HL-60/S4 (cell line): ENCODE data around the gene HOXB6.

Experiments used
- in situ Hi-C: fragments of 300-500 bp; cut with MboI; formaldehyde crosslinking; loops from 2 replicates; pipeline ENCODE4 v1.14.3; 2022; ENCODE audit warnings: low sequenced_read_pairs

The HOXB6 gene

DNA sequence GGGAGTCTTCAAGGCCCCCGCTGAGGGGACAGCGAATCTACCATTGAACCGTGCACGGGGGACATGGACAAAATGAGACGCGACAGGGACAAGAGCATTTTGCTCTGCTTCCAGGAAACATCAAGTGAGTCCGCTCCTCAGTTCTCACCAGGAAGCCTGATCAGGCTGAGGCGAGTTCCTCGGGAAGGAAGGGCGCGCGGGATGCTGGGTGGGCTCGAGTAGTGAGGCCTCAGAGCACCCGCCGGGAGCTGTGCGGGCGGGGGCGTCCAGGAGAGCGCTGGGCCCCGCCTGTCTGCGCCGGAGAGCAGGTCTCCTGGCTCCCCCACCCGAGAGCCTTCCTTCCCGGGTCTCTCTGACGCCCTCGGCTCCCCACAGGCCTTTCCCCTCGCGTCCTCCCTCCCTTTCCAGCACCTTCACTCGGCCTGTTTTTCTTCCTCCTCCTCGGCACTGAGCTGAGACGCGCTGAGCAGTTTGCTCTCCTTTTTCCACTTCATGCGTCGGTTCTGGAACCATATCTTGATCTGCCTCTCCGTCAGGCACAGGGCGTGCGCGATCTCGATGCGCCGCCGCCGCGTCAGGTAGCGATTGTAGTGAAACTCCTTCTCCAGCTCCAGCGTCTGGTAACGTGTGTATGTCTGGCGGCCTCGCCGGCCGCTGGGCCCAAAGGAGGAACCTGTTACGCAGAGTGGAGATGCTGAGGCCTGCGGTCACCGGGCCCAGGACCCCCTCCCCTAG is 8.6 kb downstream of the HOXB6 start:
- in situ Hi-C loops = no loop called here

DNA sequence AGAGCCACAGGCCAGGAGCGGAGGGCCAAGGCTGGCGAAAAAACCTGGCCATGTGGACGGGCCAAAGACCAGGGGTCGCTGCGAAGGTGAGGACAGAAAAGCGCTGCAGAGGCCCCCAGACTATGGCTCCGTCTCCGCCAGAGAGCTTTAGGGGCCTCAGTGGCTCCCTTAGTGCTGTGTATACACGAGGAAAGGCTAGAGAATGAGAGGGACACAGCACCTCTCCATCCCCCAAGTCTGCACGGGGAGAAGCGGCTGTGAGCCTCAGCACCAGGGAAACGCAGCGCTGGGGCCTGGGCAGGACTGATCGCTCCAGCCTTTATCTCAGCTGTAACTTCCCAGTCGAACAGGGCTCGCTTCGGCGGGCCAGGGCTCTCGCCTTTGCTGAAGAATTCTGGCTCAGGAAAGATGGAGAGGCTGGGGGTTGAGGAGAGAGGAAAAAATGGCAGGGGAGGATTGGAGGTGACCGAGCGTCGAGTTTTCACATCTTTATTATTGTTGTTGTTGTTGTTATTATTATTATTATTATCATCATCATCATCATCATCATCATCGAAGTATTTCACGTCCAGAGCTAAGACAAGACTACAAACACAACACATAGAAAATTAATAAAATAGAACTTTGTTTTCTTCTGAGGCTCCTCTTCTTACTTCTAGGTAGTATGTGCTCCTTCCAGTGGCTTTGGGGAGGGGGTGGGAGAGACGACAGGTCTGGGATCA is 9.3 kb downstream of the HOXB6 start:
- in situ Hi-C loops = no loop called here

DNA sequence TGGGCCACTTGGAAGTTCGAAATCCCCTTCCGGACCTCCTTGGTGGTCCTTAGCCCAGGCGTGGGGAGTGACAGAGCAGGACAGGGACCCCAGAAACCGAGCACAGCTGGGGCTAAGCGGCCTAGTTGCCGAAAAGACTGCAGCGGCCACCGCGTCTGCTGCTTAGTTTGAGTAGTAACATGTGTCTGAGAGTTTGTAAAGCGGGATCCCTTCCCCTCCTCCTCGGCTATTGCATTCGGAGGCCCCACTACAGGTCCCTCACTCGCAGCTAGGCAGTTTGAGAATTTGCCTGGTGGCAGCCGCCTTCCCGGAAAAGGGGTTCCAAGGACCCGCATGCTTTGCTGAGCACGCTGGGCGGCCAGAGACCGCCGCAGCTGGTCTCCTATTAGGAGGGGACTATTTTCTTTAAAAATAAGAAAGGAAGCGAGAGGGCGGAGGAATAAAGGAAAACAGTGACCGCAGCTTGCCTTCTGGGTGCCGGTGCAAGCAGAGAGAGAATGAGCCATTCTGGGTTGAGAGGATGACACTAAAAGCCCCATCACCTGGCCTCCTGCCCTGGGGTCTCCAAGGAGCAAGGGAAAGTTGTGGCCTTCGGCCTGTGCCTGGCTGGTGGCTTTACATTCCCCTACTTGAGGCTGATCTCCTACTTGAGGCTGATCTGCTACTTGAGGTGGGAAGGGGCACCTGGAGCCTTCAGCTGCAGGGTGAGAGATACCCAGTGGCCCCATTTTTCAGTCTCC is 10.1 kb downstream of the HOXB6 start:
- in situ Hi-C loops = no loop called here

DNA sequence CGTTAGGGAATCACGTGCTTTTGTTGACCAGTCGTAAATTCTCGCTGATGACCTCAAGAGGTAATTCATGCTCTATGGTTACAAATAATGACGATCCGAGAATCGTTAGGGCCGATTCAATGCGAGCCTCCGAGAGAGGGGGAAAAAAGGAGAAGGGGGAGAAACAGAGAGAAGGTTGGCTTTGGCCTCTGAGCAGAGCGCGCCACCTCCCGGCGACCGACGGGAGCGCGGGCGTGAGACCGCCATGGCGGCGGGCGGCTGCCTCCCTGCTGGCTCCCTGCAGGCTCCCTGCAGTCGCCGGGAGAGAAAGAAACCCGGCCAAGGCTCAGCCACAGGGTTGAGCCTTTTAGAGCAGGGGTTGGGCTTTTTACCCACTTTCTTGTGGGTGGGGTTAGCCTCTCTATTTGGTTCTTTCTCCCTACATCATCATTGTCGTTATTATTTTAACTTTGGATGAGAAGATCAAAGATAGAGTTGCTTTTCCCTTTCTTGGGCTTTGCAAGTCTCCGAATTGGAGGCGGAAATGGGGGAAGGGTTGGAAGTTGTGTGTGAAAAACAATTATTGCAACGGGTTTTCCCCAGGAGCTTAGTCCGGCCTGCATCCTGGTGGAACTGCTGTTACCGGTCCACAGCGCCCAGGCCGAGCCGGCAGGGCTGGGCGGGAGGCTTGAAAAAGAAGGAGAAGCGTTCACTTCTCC is 10.8 kb downstream of the HOXB6 start:
- in situ Hi-C loops = no loop called here

DNA sequence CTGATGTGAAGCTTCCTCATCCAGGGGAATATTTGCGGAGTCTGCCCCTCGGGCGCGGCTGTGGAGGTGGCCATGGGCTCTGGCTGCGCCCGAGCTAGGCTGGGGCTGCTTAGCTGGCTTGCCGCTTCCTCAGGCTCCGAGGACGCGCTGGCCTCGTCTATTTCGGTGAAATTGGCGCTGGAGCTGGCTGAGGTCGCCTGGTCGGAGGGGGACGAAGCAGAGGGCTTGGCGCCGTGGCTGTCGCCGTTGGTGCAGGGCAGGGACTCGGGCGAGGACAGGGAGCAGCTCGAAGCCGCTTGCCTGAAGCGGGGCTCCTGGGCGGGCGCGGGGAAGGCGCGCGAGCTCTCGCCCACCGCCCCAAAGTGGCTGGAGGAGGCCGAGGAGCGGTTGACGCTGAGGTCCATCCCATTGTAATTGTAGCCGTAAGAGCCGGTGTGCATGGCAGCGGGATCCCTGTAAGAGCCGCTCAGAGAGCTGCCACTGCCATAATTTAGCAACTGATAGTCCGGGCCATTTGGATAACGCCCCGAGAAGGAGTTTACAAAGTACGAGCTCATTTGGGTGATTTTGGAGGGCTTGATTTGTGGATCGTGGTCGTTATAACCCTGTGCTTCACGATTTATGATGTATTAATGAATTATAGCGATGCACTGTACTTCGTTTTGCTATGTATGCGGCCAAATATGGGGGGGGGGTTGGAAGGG is 11.5 kb downstream of the HOXB6 start, which contains the start of gene HOXB5:
TSS of gene HOXB5 (minus strand) at position 654 of the 704 bp plus-strand sequence. CDS start at position 557, 97 bp downstream.
- in situ Hi-C loops = no loop called here

DNA sequence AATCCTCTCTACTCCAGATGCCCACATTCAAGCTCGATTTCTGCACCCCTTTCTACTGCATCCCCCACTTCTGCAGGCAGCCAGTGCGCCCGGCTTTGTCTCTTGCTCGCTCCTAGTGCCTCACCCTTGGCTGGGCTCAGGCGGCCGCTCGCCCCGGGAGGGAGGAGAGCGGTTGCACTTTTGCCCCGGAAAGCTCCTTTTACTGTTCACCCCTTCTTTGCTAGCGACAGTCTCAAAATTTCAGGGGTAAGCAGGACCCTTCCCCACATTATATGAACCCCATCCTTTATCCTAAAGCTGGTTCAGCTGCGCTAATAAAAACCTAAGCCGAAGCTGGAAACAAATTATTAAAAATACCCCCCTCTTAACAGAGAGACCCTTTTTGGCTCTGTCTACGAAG is 12.2 kb downstream of the HOXB6 start:
- in situ Hi-C loops = no loop called here

DNA sequence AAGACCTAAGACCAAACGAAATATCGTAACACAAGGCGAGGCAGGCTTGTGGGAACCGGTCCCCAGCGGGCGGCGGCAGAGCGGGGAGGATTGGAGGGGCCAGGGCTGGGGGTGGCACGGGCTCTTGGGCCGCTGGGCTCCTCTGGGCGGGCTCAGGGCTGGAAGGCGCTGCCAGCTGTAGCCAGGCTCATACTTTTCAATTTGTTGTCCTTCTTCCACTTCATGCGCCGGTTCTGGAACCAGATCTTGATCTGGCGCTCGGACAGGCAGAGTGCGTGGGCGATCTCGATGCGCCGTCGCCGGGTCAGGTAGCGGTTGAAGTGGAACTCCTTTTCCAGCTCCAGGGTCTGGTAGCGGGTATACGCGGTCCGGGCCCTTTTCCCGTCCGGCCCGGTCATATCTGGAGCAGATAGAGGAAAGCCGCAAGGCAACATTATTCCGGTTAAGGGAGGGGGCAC is 12.7 kb downstream of the HOXB6 start:
- in situ Hi-C loops = no loop called here

DNA sequence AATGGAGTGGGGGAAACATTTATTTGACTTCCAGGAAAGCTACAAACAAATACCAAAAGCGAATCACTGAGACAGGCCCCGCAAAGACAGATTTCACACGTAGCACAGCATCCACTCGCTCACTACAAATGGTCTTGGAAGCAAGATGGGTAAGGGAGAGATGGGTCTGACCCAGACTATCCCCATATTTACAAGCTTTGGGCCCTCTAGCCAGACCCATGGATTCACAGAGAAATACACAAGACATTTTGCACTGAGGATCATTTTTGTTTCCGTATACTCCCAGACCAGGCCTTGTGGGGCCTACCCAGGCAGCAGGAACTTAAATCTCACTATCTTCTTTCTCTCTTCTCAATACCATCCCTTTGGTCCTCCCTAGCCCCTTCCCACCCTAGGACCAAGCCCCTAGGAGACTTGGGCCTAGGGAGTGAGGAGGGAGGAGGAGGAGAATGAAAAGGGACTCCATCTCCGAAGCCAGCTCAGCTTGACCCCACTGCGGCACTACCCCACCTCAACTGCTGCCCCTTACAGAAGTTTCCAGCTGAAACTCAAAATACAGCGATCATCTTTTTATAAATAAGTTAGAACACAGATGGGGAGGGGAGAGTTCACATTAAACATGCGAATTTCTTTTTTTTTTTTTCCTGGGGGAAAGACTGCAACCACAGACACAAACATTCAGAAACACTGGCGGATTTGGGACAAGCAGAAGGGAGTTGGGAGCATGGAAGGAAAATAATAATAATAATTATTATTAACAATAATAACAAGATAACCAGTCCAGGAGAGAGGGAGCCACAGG is 13.3 kb downstream of the HOXB6 start:
- in situ Hi-C loops = no loop called here

DNA sequence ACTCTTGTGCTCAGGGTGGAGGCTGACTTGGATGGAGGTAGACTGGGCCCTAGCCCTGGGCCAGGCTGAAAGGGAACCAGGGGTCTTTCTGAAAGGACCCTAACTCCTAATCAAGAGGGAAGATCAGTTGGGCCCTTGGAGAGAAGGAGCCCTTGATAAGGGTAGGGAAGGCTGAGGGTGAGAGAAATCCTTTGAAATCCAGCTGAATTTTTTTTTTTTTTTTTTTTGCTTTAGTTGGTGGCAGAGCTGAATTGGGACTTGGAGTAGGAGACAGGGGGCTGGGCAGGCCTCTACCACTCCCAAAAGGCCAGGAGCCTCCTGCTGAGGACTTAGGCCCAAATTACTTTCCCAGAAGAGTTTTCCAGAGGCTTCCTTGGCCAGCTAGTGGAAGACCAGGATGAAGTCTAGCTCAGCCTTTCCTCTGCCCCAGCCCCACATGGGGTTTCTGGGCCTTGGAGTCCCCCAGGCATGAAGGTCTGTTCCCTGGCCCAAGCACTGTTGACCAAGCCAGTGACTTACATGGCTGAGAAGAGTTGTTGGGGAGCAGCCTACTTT is 14.1 kb downstream of the HOXB6 start:
- in situ Hi-C loops = no loop called here

DNA sequence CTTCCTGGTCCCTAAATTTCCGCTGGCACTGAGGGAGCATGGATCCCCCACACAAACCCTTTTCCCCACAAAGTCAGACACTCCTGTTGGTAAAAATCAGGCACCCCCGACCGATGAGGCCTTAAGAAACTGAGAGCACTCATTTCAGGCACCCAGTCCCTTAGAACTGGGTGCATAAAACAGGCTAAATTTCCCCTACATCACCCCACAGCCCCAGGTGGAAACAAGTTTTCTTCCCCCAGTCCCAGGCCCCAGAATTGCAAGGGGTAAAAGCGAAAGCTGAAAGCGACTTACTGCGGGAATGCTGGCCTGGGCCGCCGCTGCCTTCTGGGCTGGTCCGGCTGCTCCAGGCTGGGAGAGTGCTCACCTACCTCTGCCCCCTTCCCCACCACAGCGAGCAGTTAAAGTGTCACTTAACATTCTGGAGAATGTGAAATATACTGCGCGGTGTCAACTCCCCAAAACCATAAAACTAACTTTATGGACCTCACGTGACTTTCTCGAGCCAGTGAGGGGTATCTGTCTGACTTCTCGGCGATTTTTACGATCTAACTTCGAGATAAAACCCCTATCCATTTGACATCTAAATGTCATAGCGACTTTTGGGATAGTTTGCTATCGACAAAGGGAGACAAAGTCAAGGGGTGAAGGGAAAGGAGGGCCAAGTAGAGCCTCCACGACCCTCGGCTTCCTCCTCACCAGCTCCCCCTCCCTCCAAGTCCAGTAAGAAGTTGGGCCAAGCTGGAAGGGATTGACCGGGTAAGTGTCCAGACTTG is 14.8 kb downstream of the HOXB6 start, which contains the start of gene HOXB3:
TSS of gene HOXB3 (minus strand) at position 411 of the 776 bp plus-strand sequence. CDS start 37,767 bp downstream, outside the sequence.
- in situ Hi-C loops = no loop called here

DNA sequence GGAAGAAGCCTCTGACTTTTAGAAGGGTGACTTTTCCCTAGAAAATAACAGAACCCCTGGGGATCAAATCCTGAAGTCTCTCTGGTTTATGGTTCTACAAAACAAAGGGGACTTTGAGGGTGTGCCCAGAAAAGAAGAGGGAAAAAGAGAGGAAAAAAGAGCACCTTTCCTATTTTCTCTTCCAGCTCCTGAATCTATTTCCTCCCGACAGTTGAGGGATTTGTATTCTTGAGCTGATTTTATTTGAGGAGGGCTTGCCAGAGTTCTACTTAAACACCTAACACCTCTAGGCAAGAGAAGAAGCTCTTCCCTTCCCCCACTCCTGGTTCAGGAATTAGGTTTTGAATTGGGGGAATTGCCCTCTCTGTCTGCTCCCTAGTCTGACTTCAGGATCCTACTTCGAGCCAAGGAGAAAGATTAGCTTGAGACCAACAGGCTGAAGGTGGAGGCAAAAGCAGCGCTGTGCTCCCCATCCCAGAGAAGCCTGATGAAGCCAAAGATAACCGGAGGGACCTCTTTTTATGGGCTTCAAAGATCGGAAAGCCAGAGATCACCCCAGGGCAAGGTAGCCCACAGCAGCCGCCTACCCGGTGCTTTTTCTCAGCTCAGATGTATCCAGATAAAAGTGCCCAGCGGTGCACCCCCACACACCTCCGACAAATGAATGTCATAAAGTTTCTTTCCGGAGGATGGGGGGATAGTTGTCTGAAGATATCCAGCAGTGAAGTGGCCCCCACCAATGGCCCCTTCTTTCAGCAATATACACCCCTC is 15.5 kb downstream of the HOXB6 start:
- in situ Hi-C loops = no loop called here

DNA sequence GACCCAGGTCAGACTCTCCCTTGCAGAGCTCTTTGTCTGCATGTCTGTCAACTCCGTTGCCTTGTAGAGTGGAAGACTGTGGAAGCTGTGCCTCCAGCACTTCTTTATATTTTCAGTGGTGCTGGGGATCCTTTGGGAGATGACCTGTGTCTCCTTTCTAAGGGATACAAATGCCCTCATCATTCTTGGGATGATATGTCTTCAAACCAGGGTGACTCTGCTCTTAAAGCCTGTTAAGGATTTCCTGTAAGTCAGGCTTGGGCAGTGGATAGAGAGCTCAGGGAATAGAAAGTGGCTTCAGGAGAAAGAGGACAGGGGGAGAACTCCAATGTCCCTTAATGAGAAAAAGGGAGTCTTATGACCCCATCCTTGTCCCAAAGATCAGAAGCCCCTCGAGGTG is 16.3 kb downstream of the HOXB6 start:
- in situ Hi-C loops = no loop called here

DNA sequence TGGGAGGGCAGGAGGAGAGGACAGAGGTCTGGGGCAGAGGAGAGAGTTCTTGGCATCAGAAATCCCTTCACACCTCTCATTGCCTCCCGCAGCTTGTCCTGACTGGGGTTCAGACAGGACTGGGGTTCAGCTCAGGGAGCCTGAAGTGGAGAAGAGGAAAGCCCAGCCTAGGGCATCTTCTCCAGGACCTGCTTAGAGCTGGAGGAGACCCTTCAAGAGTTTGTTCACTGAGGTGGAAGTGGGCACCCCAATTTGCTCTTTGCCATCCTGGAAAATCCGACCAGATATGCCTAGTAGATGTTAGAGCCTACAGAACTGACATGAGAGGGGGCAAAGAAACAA is 16.7 kb downstream of the HOXB6 start:
- in situ Hi-C loops = no loop called here

DNA sequence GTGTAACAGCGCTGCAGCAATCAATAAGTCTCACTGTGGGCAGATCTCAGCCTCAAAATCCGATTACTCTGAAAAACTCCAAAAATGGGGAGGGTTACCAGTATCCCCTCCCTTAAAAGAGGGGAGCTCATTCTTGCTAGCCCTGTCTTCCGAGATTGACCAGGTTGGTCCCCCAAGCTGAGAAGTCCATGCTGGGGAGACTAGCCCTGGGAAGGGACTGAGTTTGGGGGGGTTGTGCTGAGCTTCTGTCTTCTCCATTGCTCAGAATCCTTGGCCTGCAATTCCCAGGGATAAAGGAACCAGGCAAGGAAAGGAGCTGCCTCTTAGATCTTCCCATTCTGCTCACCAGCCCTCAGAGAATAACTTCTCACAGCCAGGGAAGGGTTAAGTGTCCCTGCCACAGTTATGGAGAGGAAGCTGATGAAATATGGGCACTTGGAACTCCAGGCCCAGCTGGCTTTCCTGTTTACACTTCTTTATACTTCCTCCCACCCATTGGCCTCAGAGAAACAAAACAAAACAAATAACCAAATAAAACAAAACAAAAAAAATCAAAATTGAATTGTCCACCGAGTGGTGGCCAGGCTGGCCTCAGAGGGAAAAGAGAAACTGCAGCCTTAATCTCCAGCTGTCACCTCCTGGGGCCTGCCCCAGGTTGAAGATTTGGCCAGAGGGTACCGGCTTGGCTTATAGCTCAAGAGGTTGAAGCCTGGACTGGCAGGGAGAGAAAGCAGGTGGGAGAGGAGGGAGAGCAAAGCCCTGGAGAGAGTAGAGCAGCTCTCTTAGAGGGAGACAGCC is 17.3 kb downstream of the HOXB6 start:
- in situ Hi-C loops = no loop called here

DNA sequence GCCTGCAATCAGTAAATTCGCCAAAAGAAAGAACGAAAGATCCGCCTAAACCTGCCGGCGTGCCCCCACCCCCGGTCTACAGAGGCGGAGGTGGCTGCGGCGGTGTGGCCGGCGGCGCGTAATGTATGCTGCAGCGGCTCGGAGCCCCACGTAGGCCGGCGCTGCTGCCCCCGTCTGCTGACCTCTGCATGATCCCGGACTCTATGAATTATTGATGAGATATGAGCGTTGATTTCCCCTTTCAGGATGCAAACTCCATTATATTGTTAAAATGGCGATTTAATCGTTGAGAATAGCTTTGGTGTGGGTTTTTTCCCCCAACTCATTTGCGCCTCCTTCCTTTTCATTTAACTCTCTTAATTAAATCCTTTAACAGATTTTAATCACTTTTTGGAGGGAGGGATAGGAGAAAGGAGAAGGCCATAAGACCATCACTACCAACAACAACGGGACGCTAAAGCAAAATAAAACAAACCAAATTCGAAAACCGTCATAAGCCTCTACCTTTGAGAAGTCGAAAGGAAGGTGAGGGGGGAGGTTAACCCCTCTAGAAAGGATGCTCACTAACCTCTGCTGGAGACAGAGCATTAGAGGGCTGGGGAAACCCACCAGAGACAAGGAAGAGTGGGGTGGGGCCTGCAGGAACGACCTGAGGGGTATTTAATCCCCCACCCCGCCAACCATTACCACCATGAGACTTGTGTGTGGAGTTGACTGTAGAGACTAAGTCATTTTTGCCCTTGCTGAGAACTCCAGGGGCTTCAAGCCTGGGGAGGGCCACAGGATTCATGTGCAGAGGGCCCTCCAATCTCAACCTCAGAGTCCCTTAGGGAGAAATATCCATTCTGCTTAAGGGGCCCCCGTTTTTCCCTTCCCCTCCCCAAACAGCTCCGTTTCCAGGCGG is 18.2 kb downstream of the HOXB6 start:
- in situ Hi-C loops = no loop called here

DNA sequence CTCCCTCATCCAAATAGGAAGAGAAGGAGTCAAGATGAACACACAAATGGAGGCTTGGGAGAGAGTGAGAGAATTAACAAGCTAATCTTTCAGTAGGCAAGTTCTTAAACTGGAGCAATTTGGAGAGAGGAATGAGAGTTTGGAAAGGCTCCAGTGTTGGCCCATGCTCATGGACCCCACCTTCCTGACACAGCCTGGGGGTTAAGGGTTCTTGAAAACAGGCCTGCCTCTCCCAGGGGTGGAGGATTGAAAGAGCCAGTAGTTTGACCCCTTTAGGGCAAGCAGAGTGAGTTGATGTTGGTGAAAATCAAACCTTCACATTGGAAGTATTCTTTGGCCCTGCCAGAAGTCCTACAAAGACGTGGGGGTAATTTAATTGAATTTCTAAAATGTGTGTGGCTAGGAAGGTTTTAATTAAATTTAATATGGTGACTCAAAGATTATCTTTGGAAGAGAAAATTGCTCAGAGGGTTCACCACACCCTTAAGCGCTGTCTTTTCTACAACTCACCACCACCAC is 20.5 kb downstream of the HOXB6 start:
- in situ Hi-C loops = no loop called here
